GM19239 (cell line): ENCODE results near the gene MRPL53.
"Not testable (repeated sequence)": the region's sequence is repeated elsewhere in the genome, so short reads cannot be mapped to it uniquely, and the experiment has no call there.

Experiments used
- DNase-seq: peaks from one replicate; pipeline ENCODE4 v3.0.0; 2011; ENCODE audit warnings: low spot score; ENCODE audit not compliant: insufficient read length
- FAIRE-seq: peaks from 2 replicates; lab custom pipeline; 2011; peaks lifted over from hg19 to GRCh38; lab: Jason Lieb, UNC

The MRPL53 gene

DNA sequence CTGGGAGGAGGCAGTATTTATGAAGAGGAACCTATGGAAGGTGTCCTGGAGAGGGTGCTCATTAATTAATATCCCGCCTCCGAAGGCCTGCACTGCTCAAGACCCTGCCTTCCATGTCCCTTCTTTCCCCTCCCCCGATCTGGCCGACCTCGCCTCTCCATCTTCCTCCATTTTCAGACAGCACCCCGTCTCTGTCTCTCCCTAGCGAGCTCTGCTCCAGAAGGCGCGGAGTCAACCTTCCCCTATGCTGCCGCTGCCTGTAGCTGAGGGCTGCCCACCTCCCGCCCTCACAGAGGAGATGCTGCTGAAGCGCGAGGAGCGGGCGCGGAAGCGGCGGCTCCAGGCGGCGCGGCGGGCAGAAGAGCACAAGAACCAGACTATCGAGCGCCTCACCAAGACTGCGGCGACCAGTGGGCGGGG is 15.3 kb downstream of the MRPL53 start:
- FAIRE-seq: no peak
- no peak for DNase-seq

DNA sequence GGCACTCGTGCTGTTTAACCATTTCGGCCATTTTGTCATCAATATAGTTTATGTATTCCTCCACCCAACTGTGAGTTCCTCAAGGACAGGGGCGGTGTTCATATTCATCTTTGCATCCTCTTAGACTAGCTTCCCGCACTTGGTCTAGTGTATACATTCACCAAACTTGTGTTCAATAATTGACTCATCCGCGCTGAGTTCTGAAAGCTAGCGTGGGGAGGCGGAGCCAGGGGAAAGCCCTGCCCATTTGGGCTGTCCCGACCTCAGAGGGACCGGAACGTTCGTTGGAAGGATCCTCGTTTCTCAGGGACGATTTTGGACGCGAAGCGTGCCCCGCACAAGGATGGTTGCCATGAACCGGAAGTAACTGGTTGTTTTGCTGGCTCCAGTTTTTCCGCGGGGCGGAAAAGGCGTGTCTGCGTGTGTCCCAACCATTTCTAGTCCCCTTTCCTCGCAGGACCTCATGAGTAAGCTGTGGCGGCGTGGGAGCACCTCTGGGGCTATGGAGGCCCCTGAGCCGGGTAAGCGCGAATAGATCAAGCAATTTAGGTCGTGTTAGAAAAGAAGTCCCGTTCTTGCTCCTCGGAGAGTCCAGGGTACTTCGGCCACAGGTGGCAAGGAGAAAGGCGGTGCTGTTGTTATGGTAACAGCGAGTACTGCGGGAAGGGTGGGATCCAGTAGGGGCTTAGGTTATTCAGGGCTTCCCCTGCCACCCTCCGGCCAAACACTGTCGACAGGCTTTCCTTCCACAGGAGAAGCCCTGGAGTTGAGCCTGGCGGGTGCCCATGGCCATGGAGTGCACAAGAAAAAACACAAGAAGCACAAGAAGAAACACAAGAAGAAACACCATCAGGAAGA is 17.6 kb downstream of the MRPL53 start, which contains the start of gene INO80B:
Gene INO80B, plus strand, starts transcription at position 434 of the 858 bp plus-strand sequence. Its CDS starts 30 bp downstream, at position 464.
- peak; percentile 75 for DNase-seq
- FAIRE-seq: peak; percentile 97

DNA sequence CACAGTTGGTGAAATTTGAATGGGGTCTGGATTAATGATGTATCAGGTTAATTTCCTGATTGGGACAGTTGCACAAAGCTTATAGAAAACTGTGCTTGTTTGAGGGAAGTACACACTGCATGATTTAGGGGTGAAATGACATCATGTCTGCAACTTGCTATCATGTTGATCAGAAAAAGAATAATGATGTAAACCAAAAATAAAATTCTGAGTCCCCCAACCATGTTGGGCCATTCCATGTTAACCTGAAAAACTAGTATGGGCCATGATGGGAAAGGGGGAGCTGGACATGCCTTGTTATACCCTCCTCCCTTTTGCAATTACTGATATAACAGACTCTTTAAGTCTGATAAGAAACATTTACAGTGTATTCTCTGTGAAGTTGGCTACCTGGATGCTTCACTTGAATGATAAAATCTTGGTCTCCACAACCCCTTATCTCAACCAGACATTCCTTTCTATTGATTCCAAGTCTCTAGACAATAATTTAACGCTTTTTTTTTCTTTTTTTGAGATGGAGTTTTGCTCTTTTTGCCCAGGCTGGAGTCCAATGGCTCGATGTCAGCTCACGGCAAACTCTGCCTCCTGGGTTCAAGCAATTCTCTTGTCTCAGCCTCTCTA is 21.8 kb downstream of the MRPL53 start:
- FAIRE-seq: no peak
- no peak for DNase-seq

- FAIRE-seq (no peak), DNase-seq (no peak)
Observed at GRCh38 chr2:74448771-74449170, 23.7 kb downstream of the MRPL53 start.

DNA sequence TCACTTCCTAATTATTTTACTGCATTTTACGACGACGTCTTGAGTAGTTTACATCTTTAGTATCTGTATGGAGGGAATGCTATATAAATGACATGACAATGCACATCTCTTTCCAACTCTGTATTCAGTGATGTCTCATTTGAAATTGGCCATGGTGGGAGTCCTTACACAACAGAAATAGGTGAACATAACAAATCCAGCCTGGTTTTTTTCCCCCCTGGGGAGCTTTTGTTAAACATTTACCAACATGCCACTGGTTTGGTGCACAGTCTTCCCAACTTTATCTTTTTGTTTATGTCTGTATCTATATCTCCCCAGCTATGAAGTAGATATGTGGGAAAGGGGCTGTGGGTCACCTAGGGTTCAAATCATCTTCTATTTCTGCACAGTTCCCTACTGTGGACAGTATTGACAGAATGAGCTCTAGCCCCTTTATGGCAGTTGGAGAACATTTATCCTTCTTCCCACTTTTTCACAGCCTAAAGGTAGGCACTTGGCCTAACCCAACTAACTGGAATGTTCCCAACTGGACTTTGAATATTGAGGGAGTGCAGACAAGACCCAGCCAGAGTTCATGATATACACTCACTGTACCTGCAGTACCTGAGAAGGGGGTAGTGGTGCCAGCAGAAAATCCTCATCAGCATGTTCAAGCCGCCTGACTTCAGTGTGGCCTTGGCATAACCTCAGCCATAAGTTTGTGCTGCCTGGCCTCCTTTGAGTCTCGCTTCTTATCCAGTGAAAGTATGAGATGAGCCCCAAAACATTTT is 25.1 kb downstream of the MRPL53 start:
- DNase-seq: no peak
- no peak for FAIRE-seq

- FAIRE-seq (no peak), DNase-seq (no peak)
Observed at GRCh38 chr2:74444498-74445318, 27.8 kb downstream of the MRPL53 start.

- not testable (repeated sequence) for FAIRE-seq, DNase-seq
Observed at GRCh38 chr2:74442483-74443297, 29.8 kb downstream of the MRPL53 start.

DNA sequence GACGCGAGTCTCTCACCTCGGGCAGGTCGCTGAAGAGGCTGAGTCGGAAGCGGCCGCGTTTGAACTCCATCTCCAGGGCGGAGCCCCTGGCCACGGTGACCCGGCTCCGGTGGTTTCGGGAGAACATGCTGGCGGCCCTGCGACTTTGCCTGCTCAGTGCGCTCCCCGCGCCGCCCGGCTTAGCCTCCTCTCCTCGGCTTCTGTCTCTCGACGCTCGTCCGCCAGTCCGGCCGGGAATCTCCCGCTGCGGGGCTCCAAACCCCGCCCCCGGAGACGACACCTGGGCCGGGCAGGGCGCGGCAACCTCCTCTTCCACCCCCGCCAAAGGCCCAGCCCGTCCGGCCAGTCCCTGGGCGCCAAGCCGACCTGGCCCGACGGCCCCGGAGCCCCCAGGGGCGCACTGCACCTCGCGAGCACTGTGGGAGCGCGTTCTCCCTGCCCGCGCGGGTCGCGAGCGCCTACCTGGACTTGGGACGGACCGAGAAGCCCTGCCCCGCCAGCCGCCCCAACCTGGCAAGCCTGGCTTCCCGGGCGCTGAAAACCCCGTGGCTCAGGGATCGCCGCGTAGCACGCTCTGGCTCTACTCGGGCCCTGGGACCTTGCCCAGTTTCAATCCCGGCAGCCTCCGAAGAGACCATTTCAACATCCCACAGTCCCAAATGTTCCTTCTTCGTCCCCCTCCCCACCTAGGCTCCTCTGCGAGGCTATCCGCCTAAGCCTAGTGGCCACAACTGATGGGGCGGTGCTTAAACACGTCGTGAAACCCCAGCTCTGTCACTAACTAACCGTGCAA is 30.6 kb downstream of the MRPL53 start, which contains the start of gene RTKN:
Gene RTKN, minus strand, starts transcription at position 248 of the 793 bp plus-strand sequence. Its CDS starts 121 bp downstream, at position 127.
- FAIRE-seq (peak; percentile 84), DNase-seq (peak; percentile 43)

DNA sequence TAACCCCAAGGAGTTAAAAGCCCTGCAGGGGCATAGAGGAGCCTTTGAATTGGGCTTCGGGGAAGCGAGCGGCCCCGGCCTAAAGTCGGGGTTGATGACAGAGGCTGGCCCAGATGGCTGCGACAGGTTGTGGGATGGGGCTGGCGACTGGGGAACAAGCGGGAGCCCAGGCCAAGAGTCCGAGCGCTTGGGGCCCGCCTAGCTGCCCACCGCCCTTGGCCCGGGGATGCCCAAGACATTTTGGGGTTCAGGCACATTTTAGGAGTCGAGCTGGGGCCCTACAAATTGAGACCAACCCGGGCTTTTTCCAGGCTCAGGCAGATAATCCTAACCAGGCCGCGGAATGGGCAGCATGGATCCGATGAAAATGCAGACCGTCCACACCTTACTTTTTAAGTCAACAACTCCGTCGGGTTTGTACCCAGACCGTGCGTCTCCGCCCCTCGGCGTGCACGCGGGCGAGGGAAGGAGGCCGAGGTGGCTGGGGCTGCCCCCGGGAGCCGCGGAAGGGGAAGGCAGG is 31.2 kb downstream of the MRPL53 start:
- DNase-seq: no peak

DNA sequence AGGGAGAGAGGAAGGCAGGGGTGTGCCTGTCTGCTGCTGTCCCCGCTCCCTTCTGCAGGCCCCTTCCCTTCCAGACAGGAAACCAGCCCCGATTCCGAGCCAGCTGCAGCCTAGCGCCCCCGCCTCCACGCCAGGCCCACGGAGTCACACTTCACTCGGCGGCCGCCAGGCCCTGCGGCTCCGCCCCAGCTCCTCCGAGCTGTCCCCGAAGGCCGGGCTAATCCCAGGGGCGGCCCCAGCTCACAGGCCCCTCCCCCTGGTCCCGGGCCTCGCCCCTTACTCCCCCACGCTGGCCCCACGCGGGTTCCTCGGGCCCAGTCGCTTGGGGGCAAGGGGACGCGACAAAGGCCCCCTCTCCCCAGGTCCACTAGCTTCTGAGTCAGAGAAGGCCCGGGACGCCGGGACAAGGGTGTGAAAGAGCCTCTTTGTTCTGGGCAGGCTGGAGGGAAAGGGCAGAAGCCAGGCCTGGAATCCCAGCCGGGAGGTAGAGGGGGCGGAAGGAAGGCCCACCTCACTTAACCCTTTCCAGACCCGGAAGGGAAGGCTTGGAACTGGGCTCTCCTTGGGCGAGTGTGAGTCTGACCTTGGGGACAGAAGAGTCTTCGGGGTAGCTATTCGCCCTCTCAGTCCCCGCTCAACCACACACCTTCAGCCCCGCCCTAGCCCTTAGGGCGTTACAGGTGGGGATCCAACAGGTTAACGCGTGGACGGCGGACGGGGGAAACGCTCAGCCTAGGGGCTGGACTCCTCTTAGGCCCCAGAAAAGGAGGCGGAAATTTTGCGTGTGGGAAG is 31.9 kb downstream of the MRPL53 start:
- DNase-seq (peak; percentile 98), FAIRE-seq (peak; percentile 91)

More for the DNA sequence above, 31.2 kb downstream of the MRPL53 start:
- no peak for FAIRE-seq

DNA sequence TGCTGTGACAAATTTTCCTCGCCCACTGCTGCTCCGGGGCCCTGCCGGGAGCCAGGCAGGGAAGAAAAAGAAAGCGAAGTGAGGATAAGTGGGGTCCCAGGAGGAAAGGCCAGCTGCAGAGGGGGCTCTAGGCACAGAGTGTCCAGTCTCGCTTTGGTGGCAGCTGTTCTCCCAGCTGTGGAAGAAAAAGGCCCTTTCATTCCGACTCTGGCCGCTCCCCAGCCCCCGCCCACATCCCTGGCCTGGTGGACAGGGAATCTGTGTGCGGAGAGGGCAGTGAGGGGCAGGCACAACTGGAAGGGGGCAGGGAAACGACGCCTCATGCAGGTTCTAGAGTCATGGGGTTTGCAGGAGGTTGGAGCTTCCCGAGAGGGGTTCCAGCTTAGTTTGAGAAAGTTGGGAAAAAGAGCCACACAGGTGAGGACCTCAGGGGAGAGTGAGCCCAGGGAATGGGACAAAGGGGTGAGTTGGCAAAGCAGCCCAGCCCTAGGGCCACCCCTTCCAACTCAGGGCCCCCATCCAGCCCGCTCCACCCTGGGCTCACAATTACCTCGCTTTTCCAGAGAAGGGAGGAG is 32.6 kb downstream of the MRPL53 start:
- no peak for DNase-seq
- no peak for FAIRE-seq

DNA sequence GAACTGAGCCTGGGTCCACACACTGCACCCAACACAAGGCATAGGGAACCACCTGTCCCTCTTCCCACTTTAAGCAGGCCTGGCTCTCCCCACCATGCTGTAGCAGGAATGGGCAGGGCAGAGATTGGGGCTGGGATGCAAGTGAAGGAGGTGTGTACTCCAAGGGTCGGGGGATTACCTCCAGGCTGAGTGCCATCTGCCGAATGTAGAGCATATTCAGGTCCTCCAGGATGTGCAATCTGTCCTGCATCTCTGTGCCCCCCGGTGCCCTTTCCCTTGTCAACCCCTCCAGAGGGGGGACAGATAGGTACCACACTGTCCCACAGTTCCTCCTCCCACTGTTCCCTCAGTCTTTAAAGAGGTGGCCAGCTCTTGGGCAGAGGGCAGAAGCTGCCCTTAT is 33.1 kb downstream of the MRPL53 start:
- no peak for FAIRE-seq
- DNase-seq: no peak

- no peak for DNase-seq
- FAIRE-seq: no peak
Observed at GRCh38 chr2:74438248-74438647, 34.2 kb downstream of the MRPL53 start.

GRCh38 chr2:74436848-74437695 is 35.4 kb downstream of the MRPL53 start:
- FAIRE-seq: peak; percentile 52

DNA sequence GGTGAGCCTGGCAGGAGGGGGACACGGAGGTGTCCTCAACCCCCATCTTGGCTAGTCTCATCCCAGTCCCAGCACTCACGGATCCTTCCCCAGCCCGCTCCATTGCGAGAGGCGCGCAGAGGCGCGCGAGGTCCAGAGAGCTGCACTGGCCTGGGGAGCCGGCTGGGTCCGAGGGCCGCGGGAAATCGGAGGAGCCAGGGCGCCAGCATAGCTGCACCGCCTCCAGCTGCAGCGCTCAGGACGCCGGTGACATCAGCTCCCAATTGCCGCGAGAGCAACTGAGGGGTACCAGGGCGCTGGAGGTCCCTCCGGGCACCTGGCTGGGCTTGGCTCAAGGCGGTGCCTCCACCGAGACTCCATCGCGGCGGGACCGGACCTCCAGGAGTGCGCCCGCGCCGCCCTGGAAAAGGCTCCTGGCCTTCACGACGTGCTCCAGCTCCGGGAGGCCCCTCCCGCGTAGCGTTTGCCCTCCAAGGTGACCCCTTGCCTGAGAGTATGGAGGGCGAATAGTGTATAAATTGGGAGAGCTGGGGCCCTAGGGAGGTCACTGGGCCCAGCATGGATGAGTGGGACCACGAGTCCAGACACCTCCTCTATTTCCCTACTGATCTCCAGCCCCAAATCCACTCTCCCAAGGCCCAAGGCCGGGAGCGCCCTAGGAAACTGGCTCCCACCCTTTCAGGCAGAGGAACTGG is 36.2 kb downstream of the MRPL53 start:
- no peak for DNase-seq
- no peak for FAIRE-seq

More at GRCh38 chr2:74436848-74437695, 35.4 kb downstream of the MRPL53 start:
- DNase-seq: no peak
